OCI-LY3 (cell line): Measurements from ENCODE around the gene MAP3K5.

Experiments
- EZH2phosphoT487 ChIP-seq: fragments of 200-600 bp; shearing (Covaris generic); IDR thresholded peaks from 2 replicates; pipeline ENCODE4 v1.6.1; 2018; ENCODE audit warnings: antibody characterized with exemption, mixed run types, low read depth
- TF ChIP-seq, protein P1 (sequence below): fragments of 200-600, 300-600 bp; sonication (generic); IDR thresholded peaks from 2 replicates; pipeline ENCODE4 v1.5.1; 2014; ENCODE audit warnings: antibody characterized with exemption, low read length, low read depth

- TF ChIP-seq, protein P1, sequence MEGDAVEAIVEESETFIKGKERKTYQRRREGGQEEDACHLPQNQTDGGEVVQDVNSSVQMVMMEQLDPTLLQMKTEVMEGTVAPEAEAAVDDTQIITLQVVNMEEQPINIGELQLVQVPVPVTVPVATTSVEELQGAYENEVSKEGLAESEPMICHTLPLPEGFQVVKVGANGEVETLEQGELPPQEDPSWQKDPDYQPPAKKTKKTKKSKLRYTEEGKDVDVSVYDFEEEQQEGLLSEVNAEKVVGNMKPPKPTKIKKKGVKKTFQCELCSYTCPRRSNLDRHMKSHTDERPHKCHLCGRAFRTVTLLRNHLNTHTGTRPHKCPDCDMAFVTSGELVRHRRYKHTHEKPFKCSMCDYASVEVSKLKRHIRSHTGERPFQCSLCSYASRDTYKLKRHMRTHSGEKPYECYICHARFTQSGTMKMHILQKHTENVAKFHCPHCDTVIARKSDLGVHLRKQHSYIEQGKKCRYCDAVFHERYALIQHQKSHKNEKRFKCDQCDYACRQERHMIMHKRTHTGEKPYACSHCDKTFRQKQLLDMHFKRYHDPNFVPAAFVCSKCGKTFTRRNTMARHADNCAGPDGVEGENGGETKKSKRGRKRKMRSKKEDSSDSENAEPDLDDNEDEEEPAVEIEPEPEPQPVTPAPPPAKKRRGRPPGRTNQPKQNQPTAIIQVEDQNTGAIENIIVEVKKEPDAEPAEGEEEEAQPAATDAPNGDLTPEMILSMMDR, result no peak
- TF ChIP-seq EZH2phosphoT487, result no peak
Measured at GRCh38 chr6:136764517-136764993, 27.7 kb downstream of the MAP3K5 start.
